HG03039 (cell line): ENCODE results near the gene CNRIP1.
"Not testable (repeated sequence)": the region's sequence is repeated elsewhere in the genome, so short reads cannot be mapped to it uniquely, and the experiment has no call there.

Source experiments
- ATAC-seq: cut with Tn5 transposase; IDR thresholded peaks from one replicate; pipeline ENCODE4 v1.9.1; 2021; ENCODE audit warnings: mild to moderate bottlenecking, moderate library complexity; ENCODE audit not compliant: unreplicated experiment

CNRIP1 gene

GRCh38 chr2:68341062-68341329 is 21.2 kb upstream of the CNRIP1 start:
- no peak for ATAC-seq

GRCh38 chr2:68340226-68341061 is 20.7 kb upstream of the CNRIP1 start:
- no peak for ATAC-seq

- no peak for ATAC-seq
Observed at GRCh38 chr2:68336192-68336591, 16.4 kb upstream of the CNRIP1 start.

GRCh38 chr2:68333931-68334330 is 14.2 kb upstream of the CNRIP1 start:
- ATAC-seq = no peak

- ATAC-seq = no peak
Observed at GRCh38 chr2:68333009-68333408, 13.3 kb upstream of the CNRIP1 start.

GRCh38 chr2:68330691-68331090 is 10.9 kb upstream of the CNRIP1 start:
- no peak for ATAC-seq

- ATAC-seq = no peak
Observed at GRCh38 chr2:68328901-68329300, 9.2 kb upstream of the CNRIP1 start.

- ATAC-seq = no peak
Observed at GRCh38 chr2:68325056-68325455, 5.3 kb upstream of the CNRIP1 start.

- ATAC-seq = no peak
Observed at GRCh38 chr2:68320118-68320641, 431 bp upstream of the CNRIP1 start.

- ATAC-seq = no peak
Observed at GRCh38 chr2:68318914-68319397, 793 bp downstream of the CNRIP1 start.

GRCh38 chr2:68317971-68318913 is 1.5 kb downstream of the CNRIP1 start:
- no peak for ATAC-seq

GRCh38 chr2:68316111-68316510 is 3.6 kb downstream of the CNRIP1 start:
- no peak for ATAC-seq

GRCh38 chr2:68311033-68311432 is 8.7 kb downstream of the CNRIP1 start:
- ATAC-seq = no peak

GRCh38 chr2:68309426-68309825 is 10.3 kb downstream of the CNRIP1 start:
- no peak for ATAC-seq

GRCh38 chr2:68303902-68304272 is 15.9 kb downstream of the CNRIP1 start:
- not testable (repeated sequence) for ATAC-seq

- ATAC-seq = no peak
Observed at GRCh38 chr2:68303033-68303901, 16.5 kb downstream of the CNRIP1 start.

GRCh38 chr2:68302281-68302875 is 17.4 kb downstream of the CNRIP1 start:
- ATAC-seq = no peak

- no peak for ATAC-seq
Observed at GRCh38 chr2:68295516-68295915, 24.2 kb downstream of the CNRIP1 start.

- ATAC-seq = no peak
Observed at GRCh38 chr2:68294913-68295312, 24.8 kb downstream of the CNRIP1 start.

- no peak for ATAC-seq
Observed at GRCh38 chr2:68294187-68294586, 25.6 kb downstream of the CNRIP1 start.
